Umbilical cord (tissue), 2 donors: ENCODE results near the gene IRF2BP2. TPM values are rescaled to one million over a fixed set of nuclear protein-coding genes. Genes with fewer than 3 reads are reported as not detected.

Source experiments
- DNase-seq: peaks from one replicate; pipeline ENCODE4 v3.0.0-alpha.2; 2015; ENCODE audit warnings: low spot score
- total RNA-seq: library from RNA; depleted of rRNA; stranded (reverse); fragments of >200 nt; gene quantifications from one replicate; pipeline ENCODE4 v1.2.3, GENCODE V29; 2014; ENCODE audit warnings: low replicate concordance; ENCODE audit not compliant: insufficient read depth

IRF2BP2 gene
- total RNA-seq, 1 donor from 2014 or later, result 63.8 TPM

- no peak for DNase-seq
These were observed 24.4 kb upstream of the IRF2BP2 start for GRCh38 chr1:234634387-234634786.

GRCh38 chr1:234633246-234634003 is 23.4 kb upstream of the IRF2BP2 start:
- DNase-seq, result no peak

GRCh38 chr1:234632225-234632624 is 22.2 kb upstream of the IRF2BP2 start:
- no peak for DNase-seq

DNA sequence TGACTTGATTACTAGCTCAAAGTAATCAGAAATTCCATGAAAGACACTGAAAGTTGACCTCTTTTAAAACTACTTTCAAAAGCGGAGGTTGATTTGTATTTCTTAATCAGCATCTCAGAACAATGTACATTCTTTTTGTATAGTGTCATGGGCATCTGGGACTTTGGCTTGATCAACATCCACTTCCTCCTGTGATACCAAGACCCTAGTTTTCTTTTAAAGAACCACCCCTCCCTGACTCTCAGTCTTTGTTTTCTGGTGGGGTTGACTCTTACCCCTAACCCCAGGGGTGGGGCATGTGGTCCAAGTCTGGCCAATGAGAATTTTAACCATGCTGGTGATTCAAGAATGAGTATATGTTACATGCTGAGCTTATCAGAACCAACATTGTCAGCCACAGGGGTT is 21.7 kb upstream of the IRF2BP2 start:
- DNase-seq, result peak; percentile 36

- DNase-seq, result no peak
These were observed 19.0 kb upstream of the IRF2BP2 start for GRCh38 chr1:234629026-234629425.

GRCh38 chr1:234628089-234628488 is 18.1 kb upstream of the IRF2BP2 start:
- DNase-seq, result peak; percentile 68

DNA sequence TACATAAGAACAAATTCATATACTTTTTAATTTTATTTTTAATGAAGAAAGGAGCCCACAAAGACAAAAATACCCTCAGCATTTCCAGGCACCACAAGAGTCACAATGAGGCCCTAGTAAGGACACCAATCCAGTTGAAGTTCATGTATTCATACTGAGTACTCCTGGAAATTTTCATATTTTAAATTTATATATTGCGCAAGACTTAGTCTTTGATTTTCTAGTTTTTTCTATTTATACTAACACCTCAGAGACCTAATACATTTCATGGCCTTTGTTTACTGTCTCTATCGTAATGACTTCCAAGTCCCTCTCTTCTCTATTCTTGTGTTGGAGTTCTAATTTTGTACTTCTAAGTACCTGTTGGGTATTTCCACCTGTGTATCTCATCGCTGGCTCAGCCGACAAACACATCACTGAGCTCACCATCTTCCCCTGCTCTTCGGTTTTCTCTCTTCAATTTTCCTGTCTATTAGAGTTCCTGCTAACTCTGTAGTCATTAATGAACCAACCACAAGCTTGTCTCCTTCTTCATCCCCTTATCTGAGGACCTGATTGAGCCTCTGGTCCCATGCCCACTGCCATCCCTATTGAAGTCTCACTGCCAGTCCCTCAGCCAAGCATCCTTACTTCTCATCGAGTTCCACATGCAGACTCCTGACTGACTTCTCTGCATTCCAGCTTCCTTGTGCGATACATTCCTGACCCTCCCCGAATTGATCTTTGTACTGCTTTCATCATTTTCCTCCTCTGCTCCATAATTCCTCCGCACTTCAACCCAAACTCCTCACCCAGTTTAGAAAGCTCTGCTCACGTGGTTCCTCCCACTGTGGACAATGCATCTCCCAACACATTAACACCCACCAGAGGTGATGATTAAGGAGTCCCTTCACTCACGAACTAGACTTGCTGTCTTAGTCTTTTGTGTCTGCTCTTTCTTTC is 17.3 kb upstream of the IRF2BP2 start:
- DNase-seq, result no peak

GRCh38 chr1:234626391-234626790 is 16.4 kb upstream of the IRF2BP2 start:
- no peak for DNase-seq

DNA sequence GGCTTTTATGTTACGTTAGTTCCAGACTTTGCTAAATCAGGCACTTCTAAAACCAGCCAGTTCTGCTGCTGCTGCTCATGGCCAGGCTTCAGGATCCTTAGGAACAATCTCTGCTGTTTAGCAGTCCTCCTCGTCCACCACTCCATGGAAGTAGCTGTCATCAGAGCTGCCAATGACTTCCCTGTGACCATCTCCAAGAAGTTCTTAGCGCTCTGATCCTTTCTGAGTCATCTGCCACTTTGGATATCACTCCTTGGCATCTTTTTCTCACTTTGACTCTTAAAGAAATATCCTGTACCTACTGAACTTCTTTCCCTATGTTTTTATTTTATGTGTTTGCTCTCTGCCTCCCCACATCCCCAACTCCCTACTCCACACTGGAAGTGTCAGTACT is 14.7 kb upstream of the IRF2BP2 start:
- DNase-seq, result no peak

DNA sequence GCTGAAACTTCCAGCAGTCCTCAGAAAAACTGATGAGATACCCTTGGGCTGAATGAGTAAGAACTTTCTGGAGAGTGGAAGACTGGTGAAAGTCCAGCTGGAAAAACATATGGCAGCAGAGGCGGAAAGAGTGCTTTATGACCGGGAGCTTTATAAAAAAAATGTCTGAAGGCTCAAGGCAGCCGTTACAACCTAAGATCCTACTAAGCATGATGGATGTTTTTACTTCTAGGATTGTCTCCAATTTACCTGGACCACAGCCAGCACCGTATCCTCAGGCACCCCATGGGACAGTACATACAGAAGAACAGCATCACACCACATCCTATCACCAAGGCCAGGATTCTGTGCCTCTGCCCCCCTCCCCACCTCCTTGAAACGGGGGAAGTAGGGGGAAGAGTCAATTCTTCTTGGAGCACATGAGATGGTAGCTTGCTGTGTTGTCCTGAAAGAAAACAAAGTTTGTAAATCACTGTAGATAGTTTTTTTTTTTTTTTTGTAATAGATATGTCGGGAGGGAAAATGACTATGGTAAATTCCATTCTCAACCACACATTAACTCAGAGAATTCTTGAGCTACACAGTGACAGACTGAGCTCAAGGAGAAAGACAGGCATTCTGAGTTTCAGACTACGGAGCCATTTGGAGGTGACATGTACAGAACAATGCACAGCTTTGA is 11.8 kb upstream of the IRF2BP2 start:
- DNase-seq, result peak; percentile 91

- no peak for DNase-seq
These were observed 11.1 kb upstream of the IRF2BP2 start for GRCh38 chr1:234621127-234621468.

GRCh38 chr1:234620272-234621126 is 10.5 kb upstream of the IRF2BP2 start:
- DNase-seq, result no peak

- no peak for DNase-seq
These were observed 9.8 kb upstream of the IRF2BP2 start for GRCh38 chr1:234619794-234620247.

DNA sequence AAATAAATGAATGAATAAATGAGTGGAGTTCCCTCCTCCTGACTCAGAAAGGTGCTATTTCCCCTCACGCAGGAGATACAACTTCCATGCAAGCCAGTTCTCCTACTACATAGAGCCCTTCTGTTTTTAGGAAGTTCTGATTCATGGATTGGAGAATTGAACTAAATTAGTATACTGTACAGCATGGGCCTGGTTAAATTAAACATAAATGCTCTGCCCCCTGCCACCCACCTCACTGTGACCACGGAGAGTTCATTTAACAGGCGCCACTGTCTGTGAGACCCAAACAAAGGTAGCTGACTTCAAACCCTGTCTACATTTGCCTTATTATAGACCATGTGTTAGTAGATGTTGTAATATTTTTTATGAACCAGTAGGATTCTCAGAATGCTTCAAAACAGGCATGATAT is 9.1 kb upstream of the IRF2BP2 start:
- DNase-seq, result no peak

GRCh38 chr1:234618737-234619049 is 8.7 kb upstream of the IRF2BP2 start:
- DNase-seq, result no peak

GRCh38 chr1:234617986-234618736 is 8.2 kb upstream of the IRF2BP2 start:
- peak; percentile 67 for DNase-seq

- no peak for DNase-seq
These were observed 7.4 kb upstream of the IRF2BP2 start for GRCh38 chr1:234617131-234617985.

GRCh38 chr1:234616644-234617043 is 6.7 kb upstream of the IRF2BP2 start:
- DNase-seq, result peak; percentile 57

- peak; percentile 57 for DNase-seq
These were observed 4.1 kb upstream of the IRF2BP2 start for GRCh38 chr1:234614081-234614489.
